ENCODE measurements around the gene CD300H.

The CD300H gene

GRCh38 chr17:74547736-74548135, 19.6 kb downstream of the CD300H start:
- no peak for DNase-seq

- DNase-seq: no peak
Measured at GRCh38 chr17:74547264-74547663, 20.0 kb downstream of the CD300H start.

- no peak for DNase-seq
Measured at GRCh38 chr17:74546586-74546985, 20.7 kb downstream of the CD300H start.

- DNase-seq: no peak
Measured at GRCh38 chr17:74545843-74546230, 21.5 kb downstream of the CD300H start, which contains the start of gene CD300C. CD300C (minus strand) TSS chr17:74546115; CDS start chr17:74545782, 333 bp downstream.

- DNase-seq: no peak
Measured at GRCh38 chr17:74544991-74545842, 22.1 kb downstream of the CD300H start.

- DNase-seq: no peak
Measured at GRCh38 chr17:74543891-74544760, 23.2 kb downstream of the CD300H start.

- DNase-seq: no peak
Measured at GRCh38 chr17:74543406-74543805, 23.9 kb downstream of the CD300H start.

- no peak for DNase-seq
Measured at GRCh38 chr17:74542727-74543383, 24.5 kb downstream of the CD300H start.

- DNase-seq: no peak
Measured at GRCh38 chr17:74542166-74542565, 25.1 kb downstream of the CD300H start.

- no peak for DNase-seq
Measured at GRCh38 chr17:74541176-74542111, 25.9 kb downstream of the CD300H start.

GRCh38 chr17:74539281-74539820, 28.0 kb downstream of the CD300H start:
- no peak for DNase-seq

- DNase-seq: no peak
Measured at GRCh38 chr17:74536890-74537289, 30.4 kb downstream of the CD300H start.

GRCh38 chr17:74532115-74532514, 35.2 kb downstream of the CD300H start:
- no peak for DNase-seq

- no peak for DNase-seq
Measured at GRCh38 chr17:74531231-74531761, 36.0 kb downstream of the CD300H start, which contains the start of gene CD300LB. CD300LB (minus strand) TSS chr17:74531475; CDS start chr17:74531350, 125 bp downstream.

GRCh38 chr17:74530831-74531150, 36.5 kb downstream of the CD300H start:
- no peak for DNase-seq

GRCh38 chr17:74529243-74529642, 38.1 kb downstream of the CD300H start:
- DNase-seq: no peak

GRCh38 chr17:74528491-74529199, 38.7 kb downstream of the CD300H start:
- DNase-seq: no peak

- DNase-seq: no peak
Measured at GRCh38 chr17:74527756-74528155, 39.6 kb downstream of the CD300H start.

GRCh38 chr17:74527081-74527480, 40.2 kb downstream of the CD300H start:
- DNase-seq: no peak

- DNase-seq: no peak
Measured at GRCh38 chr17:74526681-74527080, 40.6 kb downstream of the CD300H start.

- DNase-seq: no peak
Measured at GRCh38 chr17:74525781-74526288, 41.5 kb downstream of the CD300H start.
